Ascending aorta (tissue), 2 donors: Measurements from ENCODE around the gene GALE. TPM values are rescaled to one million over a fixed set of nuclear protein-coding genes. Genes with fewer than 3 reads are reported as not detected.
"Not testable (repeated sequence)": the region's sequence is repeated elsewhere in the genome, so short reads cannot be mapped to it uniquely, and the experiment has no call there.

Source experiments
- DNase-seq, 2 donors: peaks; one replicate each; pipeline ENCODE4 v3.0.0-alpha.2; 2019; ENCODE audit warnings: low spot score in 2 of 2
- H3K27ac ChIP-seq, 2 donors: fragments of 200-600 bp; sonication (generic); one replicate each; pipeline ENCODE4 v1.5.1; 2016 to 2017; ENCODE audit warnings: mild to moderate bottlenecking in 1 of 2
- H3K27me3 ChIP-seq: fragments of 200-600 bp; sonication (generic); one replicate; pipeline ENCODE4 v1.5.1; 2017
- H3K36me3 ChIP-seq, 2 donors: fragments of 200-600 bp; sonication (generic); one replicate each; pipeline ENCODE4 v1.5.1; 2016
- H3K4me1 ChIP-seq, 2 donors: fragments of 200-600 bp; sonication (generic); one replicate each; pipeline ENCODE4 v1.5.1; 2016 to 2017; ENCODE audit warnings: mild to moderate bottlenecking in 1 of 2
- H3K4me3 ChIP-seq, 2 donors: fragments of 200-600 bp; sonication (generic); one replicate each; pipeline ENCODE4 v1.5.1; 2016 to 2017; ENCODE audit warnings: mild to moderate bottlenecking in 1 of 2
- H3K9me3 ChIP-seq, 2 donors: fragments of 200-600 bp; sonication (generic); one replicate each; pipeline ENCODE4 v1.5.1; 2016
- intact Hi-C: fragments of 100-400 bp; cut with DNase I; formaldehyde crosslinking; loops from one replicate; pipeline ENCODE4 v1.15.1; 2023
- total RNA-seq: library from RNA; depleted of rRNA; stranded (reverse); fragments of >200 nt; gene quantifications from one replicate; pipeline ENCODE4 v1.1.0, GENCODE V29; 2016
- TF ChIP-seq, protein P1 (sequence below), 3 experiments: fragments of 200-600 bp in 2 of 3; fragments of 450-650 bp in 1 of 3; sonication (generic) in 2 of 3; IDR thresholded peaks; one replicate each; pipeline ENCODE4 v1.5.1; 2016 to 2019; ENCODE audit warnings: antibody characterized with exemption in 3 of 3, mild to moderate bottlenecking in 1 of 3, moderate library complexity in 1 of 3

Gene GALE
- total RNA-seq, 1 donor from 2014 or later = 30.4 TPM

DNA sequence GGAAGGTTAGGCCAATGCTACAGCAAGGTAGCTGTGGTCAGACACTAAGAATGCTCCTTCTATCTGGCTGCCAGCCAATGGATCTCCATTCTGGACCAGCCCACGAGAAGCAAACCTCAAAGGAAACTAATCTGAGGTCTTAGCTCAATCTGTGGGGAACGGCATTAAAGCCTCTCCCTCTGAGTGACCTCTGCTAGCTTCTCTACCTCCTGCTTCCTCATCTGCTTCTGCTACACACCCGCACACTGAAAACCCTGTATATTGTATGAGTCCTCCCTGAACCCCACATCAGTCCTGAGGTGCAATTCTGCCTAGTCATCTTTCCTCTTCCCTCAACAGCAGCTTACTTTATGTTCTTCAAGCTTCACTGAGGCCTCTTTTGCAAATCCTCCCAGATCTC, 6.9 kb upstream of the GALE start:
- TF ChIP-seq, protein P1, sequence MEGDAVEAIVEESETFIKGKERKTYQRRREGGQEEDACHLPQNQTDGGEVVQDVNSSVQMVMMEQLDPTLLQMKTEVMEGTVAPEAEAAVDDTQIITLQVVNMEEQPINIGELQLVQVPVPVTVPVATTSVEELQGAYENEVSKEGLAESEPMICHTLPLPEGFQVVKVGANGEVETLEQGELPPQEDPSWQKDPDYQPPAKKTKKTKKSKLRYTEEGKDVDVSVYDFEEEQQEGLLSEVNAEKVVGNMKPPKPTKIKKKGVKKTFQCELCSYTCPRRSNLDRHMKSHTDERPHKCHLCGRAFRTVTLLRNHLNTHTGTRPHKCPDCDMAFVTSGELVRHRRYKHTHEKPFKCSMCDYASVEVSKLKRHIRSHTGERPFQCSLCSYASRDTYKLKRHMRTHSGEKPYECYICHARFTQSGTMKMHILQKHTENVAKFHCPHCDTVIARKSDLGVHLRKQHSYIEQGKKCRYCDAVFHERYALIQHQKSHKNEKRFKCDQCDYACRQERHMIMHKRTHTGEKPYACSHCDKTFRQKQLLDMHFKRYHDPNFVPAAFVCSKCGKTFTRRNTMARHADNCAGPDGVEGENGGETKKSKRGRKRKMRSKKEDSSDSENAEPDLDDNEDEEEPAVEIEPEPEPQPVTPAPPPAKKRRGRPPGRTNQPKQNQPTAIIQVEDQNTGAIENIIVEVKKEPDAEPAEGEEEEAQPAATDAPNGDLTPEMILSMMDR (IDR thresholded peaks at IDR 0.05) = no peak
- H3K9me3 ChIP-seq = no peaks in the 10 kb centered on the region
- DNase-seq = no peak
- intact Hi-C loops = no loop called here
- no peak overlapping the region for H3K4me3 ChIP-seq
- no peaks in the 10 kb centered on the region for H3K27me3 ChIP-seq
- peaks cover 15 to 55% of the 10 kb centered on the region in 2 donors for H3K36me3 ChIP-seq
- no peak overlapping the region for H3K27ac ChIP-seq
- H3K4me1 ChIP-seq = no peaks in the 10 kb centered on the region

DNA sequence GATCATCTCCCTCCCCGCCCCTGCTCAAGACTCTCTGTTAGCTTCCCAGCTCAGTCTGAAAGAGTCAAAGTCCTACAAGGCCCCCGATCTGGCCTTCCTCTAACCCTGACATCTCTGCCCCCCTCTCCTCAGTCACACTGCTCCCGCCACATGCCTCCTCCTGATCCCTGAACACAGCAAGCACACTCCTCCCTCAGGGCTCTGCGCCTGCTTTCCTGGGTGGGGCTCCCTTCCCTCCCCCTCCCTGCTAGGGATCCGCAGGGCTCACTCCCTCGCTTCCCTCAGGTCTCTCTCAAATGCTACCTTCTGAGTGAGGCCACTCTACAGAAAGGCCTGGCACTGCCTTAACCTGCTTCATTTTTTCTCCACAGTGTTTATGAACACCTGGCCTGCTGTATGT, 5.7 kb upstream of the GALE start:
- intact Hi-C loops = no loop called here
- Histone ChIP-seq H3K9me3 (no peaks in the 10 kb centered on the region), H3K27me3 (no peaks in the 10 kb centered on the region), H3K27ac (no peak overlapping the region), H3K4me1 (peaks cover 2 to 4% of the 10 kb centered on the region in 2 donors), H3K4me3 (no peak overlapping the region), H3K36me3 (peaks cover 14 to 43% of the 10 kb centered on the region in 2 donors)
- DNase-seq = no peak
- TF ChIP-seq, protein P1 (IDR thresholded peaks at IDR 0.05) = no peak

DNA sequence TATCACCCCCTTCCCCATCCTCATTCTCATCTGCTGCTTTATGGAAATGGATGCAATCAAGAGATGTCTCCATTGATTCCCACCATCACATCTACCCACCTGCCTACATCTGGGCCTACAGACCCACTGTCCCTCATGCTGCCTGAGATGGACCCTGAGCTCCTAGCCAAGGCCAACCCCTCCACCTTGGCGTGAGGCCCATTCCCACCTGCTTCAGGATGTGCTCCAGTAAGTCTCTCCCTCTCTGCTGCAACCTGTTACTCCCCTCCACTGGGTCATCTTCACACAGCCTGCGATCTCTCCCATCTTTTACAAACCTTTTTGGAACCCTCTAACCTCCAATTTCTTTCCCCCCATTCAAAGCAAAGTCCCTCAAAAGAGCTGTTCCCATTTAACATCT, 4.5 kb upstream of the GALE start:
- Histone ChIP-seq H3K4me3 (no peak overlapping the region), H3K4me1 (peaks cover 5% of the 10 kb centered on the region in 2 donors), H3K36me3 (peaks cover 14 to 38% of the 10 kb centered on the region in 2 donors), H3K27me3 (no peaks in the 10 kb centered on the region), H3K27ac (no peak overlapping the region), H3K9me3 (no peaks in the 10 kb centered on the region)
- no peak for DNase-seq
- TF ChIP-seq, protein P1 (IDR thresholded peaks at IDR 0.05) = no peak
- intact Hi-C loops = no loop called here

DNA sequence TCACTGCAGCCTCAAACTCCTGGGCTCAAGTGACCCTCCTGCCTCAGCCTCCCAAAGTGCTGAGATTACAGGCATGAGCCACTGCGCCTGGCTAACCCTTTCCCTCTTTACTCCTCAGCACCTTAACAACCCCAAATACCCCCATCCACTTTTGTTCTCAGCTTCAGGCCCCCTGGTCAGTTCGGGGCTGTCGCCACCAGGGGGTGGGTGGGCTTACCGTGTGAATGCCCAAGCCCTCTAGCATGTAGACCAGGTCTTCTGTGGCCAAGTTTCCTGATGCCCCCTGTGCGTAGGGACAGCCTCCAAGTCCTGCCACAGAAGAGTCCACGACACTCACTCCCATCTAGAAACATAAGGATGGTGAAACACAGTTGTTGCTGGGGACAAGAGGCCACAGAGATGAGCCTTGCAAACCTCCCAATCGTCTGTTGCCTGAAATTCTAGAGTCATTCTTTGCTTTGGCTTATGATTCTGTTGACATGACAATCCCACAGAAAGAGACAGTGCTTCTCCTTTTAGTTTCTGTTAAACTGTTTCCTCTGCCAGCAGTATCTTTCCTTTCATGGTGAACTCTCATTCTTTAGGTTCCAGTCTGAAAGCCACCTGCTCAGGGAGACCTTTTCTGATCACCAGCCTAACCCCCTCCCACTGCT, 3.8 kb upstream of the GALE start:
- no peak overlapping the region for H3K27ac ChIP-seq
- no peaks in the 10 kb centered on the region for H3K9me3 ChIP-seq
- H3K4me3 ChIP-seq = no peak overlapping the region
- TF ChIP-seq, protein P1 (IDR thresholded peaks at IDR 0.05) = no peak
- DNase-seq = no peak
- H3K27me3 ChIP-seq = no peaks in the 10 kb centered on the region
- H3K36me3 ChIP-seq = peaks cover 14 to 38% of the 10 kb centered on the region in 2 donors
- peaks cover 9 to 12% of the 10 kb centered on the region in 2 donors for H3K4me1 ChIP-seq
- intact Hi-C loops = loop anchor here (5.0 kb wide), 1 partner anchor 63 kb away; the partner anchor contains the start of gene FUCA1

DNA sequence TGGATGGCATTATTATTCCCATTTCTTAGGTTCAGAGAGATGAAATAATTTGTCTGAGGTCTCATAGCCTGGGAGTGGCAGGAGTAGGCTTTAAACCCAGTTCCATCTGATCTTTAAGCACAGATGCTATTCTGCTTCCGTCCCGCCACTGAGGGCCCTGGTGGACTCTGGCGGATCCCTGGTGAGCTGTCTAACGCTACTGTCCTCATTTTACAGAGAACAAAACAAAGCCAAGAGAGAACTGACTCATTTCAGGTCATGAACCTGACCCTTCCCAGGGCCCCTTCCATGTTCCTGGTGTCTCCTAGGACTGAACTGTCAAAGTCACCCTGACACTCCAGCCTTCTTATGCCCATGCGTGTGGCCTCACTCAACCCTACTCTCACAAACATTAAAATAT, 3.1 kb upstream of the GALE start:
- intact Hi-C loops = loop anchor here (2.0 to 5.0 kb wide), 2 partner anchors 21 to 64 kb away; partner anchors contain the start of genes FUCA1 and HMGCL
- H3K4me1 ChIP-seq = peaks cover 9 to 14% of the 10 kb centered on the region in 2 donors
- peaks cover 14 to 38% of the 10 kb centered on the region in 2 donors for H3K36me3 ChIP-seq
- H3K4me3 ChIP-seq = no peak overlapping the region
- H3K27ac ChIP-seq = no peak overlapping the region
- no peaks in the 10 kb centered on the region for H3K27me3 ChIP-seq
- DNase-seq = no peak
- TF ChIP-seq, protein P1 (IDR thresholded peaks at IDR 0.05) = no peak
- H3K9me3 ChIP-seq = no peaks in the 10 kb centered on the region

DNA sequence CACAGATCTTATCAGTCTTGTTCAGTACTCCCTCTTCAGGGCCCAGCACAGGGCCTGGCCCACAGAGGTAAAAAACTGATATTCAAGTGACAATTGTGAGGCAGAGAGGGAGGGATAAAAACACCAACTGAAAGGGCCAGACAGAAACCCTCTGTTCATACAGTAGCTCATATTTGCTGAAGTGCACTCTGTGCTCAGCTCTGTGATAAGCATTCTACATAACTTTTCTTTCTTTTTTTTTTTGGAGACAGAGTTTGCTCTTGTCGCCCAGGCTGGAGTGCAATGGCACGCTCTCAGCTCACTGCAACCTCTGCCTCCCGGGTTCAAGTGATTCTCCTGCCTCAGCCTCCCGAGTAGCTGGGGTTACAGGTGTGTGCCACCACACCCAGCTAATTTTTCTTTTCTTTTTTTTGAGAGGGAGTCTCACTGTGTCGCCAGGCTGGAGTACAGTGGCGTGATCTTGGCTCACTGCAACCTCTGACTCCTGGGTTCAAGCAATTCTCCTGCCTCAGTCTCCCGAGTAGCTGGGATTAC, 2.3 kb upstream of the GALE start:
- peaks cover 9 to 14% of the 10 kb centered on the region in 2 donors for H3K4me1 ChIP-seq
- H3K27me3 ChIP-seq, DNase-seq, H3K4me3 ChIP-seq, H3K27ac ChIP-seq, H3K9me3 ChIP-seq: not testable (repeated sequence)
- peaks cover 11 to 32% of the 10 kb centered on the region in 2 donors for H3K36me3 ChIP-seq
- intact Hi-C loops = loop anchor here (2.0 to 5.0 kb wide), 2 partner anchors 22 to 64 kb away; partner anchors contain the start of genes FUCA1 and HMGCL
